T-cell (primary cell): ENCODE data around the gene CUX1. TPM values are rescaled to one million over a fixed set of nuclear protein-coding genes. Genes with fewer than 3 reads are reported as not detected.
"Not testable (repeated sequence)": the region's sequence is repeated elsewhere in the genome, so short reads cannot be mapped to it uniquely, and the experiment has no call there.

Source experiments
- ATAC-seq, 4 experiments: fragments of 200-7000 bp in 3 of 4; fragments of 150-1000 bp in 1 of 4; cut with Tn5 transposase; replicated peaks in 1 of 4; 1 replicate in 3 of 4; 2 replicates in 1 of 4; pipeline ENCODE4 v1.10.0; 2021; ENCODE audit warnings: moderate library complexity in 3 of 4, mild to moderate bottlenecking in 2 of 4, moderate number of reproducible peaks in 1 of 4
- CTCF ChIA-PET, 2 donors: fragments of 300-600 bp; sonication (Branson Sonifier 250); formaldehyde crosslinking; loops; one replicate each; lab custom pipeline; 2022; ENCODE audit warnings: antibody characterized with exemption in 2 of 2; lab: Charles Lee
- POLR2A ChIA-PET, 2 donors: fragments of 300-600 bp; sonication (Branson Sonifier 250); formaldehyde crosslinking; loops; one replicate each; lab custom pipeline; 2022; ENCODE audit warnings: antibody characterized with exemption in 2 of 2; lab: Charles Lee
- DNase-seq, 35 experiments: peaks; one replicate each; pipeline versions ENCODE4 v3.0.0 to v3.0.0-alpha.2; 2013 to 2023
- H3K27ac ChIP-seq: one replicate; pipeline ENCODE4 v1.5.1; 2013; ENCODE audit warnings: low read length
- H3K27me3 ChIP-seq, 2 experiments: replicated peaks in 1 of 2; 1 replicate in 1 of 2; 2 replicates in 1 of 2; pipeline versions ENCODE4 v1.6.1 to v1.7.0; 2013; ENCODE audit warnings: low read length in 1 of 2, mixed read lengths in 1 of 2; ENCODE audit not compliant: control insufficient read depth in 2 of 2, insufficient read depth in 2 of 2; ENCODE audit errors: extremely low read depth in 1 of 2
- H3K36me3 ChIP-seq, 2 donors: 1 replicate in 1 of 2; 2 replicates in 1 of 2; pipeline versions ENCODE4 v1.6.1 to v1.7.0; 2013; ENCODE audit warnings: low read length in 1 of 2; ENCODE audit not compliant: control insufficient read depth in 2 of 2, insufficient read depth in 1 of 2; ENCODE audit errors: extremely low read depth in 1 of 2
- H3K4me1 ChIP-seq, 2 experiments: 1 replicate in 1 of 2; 2 replicates in 1 of 2; pipeline versions ENCODE4 v1.6.1 to v1.7.0; 2013; ENCODE audit warnings: low read length in 2 of 2, mixed read lengths in 1 of 2; ENCODE audit not compliant: insufficient read depth in 2 of 2, control insufficient read depth in 1 of 2; ENCODE audit errors: extremely low read depth in 1 of 2
- H3K4me3 ChIP-seq, 2 donors: 1 replicate in 1 of 2; 2 replicates in 1 of 2; pipeline versions ENCODE4 v1.5.1 to v1.7.0; 2013; ENCODE audit warnings: mild to moderate bottlenecking in 2 of 2, low read length in 1 of 2, moderate library complexity in 1 of 2; ENCODE audit not compliant: control insufficient read depth in 1 of 2; ENCODE audit errors: extremely low read depth in 1 of 2
- H3K9me3 ChIP-seq: 2 replicates; pipeline ENCODE4 v1.7.0; 2013
- H3K27ac Mint-ChIP-seq, 2 donors: one replicate each; pipeline ENCODE4 v1.8.0; 2020 to 2021; ENCODE audit warnings: mild to moderate bottlenecking in 2 of 2, mixed read lengths in 2 of 2
- H3K27me3 Mint-ChIP-seq, 2 donors: one replicate each; pipeline ENCODE4 v1.8.0; 2021 to 2022; ENCODE audit warnings: mixed read lengths in 2 of 2
- H3K36me3 Mint-ChIP-seq: one replicate; pipeline ENCODE4 v1.8.0; 2021; ENCODE audit warnings: mixed read lengths
- H3K4me1 Mint-ChIP-seq, 3 donors: one replicate each; pipeline ENCODE4 v1.8.0; 2020 to 2022; ENCODE audit warnings: mixed read lengths in 3 of 3, mild to moderate bottlenecking in 1 of 3
- H3K4me3 Mint-ChIP-seq, 3 donors: one replicate each; pipeline ENCODE4 v1.8.0; 2020 to 2022; ENCODE audit warnings: mild to moderate bottlenecking in 3 of 3, mixed read lengths in 3 of 3, moderate library complexity in 3 of 3
- H3K9me3 Mint-ChIP-seq, 3 donors: one replicate each; pipeline ENCODE4 v1.8.0; 2020 to 2022; ENCODE audit warnings: mixed read lengths in 3 of 3
- WGBS: methylation state at CpG from one replicate; pipeline ENCODE4 v1.1.5; 2013; ENCODE audit warnings: missing lambda C conversion rate; ENCODE audit not compliant: insufficient coverage; 5-methylcytosine and 5-hydroxymethylcytosine counted together
- total RNA-seq, 35 experiments: library from RNA in 6 of 35; stranded (reverse) in 6 of 35; fragments of 120-200 nt in 1 of 35; gene quantifications; one replicate each; pipeline versions ENCODE4 v1.2.1 to v1.2.4 and lab custom pipeline; 2013 to 2026

The CUX1 gene
- total RNA-seq, 5 donors from 2014 or later (not counting 1 experiment from before 2014, with no cell fraction given): 36.9 to 50.2 (median 42.8) TPM

DNA sequence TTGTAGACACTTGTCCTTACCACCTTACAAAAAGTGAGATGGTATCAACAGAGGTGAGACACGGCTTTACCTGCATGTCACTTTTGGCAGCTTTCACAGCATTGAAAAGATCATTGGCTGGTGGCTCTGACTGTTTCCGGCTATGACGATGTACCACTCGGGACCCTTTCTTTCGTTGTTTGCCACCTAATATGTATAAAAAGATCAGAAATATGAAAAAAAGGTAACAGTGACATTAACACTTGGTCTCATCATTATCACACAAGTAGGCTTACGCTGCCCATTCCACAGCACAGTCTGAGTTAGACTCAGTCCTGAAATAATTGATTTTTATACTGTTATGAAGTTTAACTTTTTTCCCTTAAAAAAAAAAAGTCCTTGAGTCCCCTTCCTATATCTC, 509.8 kb downstream of the CUX1 start:
- H3K27ac Mint-ChIP-seq: not testable (repeated sequence)

DNA sequence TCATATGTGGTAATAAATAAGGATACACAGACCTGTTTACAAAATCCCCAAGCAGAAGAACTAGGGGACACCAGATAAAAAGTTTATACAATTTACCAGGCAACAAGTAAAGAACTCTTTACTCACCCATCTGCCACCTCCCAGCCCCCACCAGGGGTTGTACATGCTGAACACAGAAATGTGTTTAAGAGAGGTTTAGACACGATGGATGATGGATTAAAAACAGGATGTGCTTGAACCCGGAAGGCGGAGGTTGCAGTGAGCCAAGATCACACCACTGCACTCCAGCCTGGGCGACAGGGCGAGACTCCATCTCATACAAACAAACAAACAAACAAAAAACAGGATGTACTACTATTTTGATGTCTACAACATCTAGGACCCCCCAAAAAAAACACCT, 511.4 kb downstream of the CUX1 start:
- not testable (repeated sequence) for H3K27ac Mint-ChIP-seq
- H3K4me3 Mint-ChIP-seq: peak overlapping the region in 1 of 3 donors; percentile 32

More for the DNA sequence above, 509.8 kb downstream of the CUX1 start:
- H3K4me1 ChIP-seq, H3K36me3 Mint-ChIP-seq, ATAC-seq, DNase-seq, H3K27ac ChIP-seq, H3K4me3 ChIP-seq, CTCF ChIA-PET, POLR2A ChIA-PET, H3K9me3 Mint-ChIP-seq, H3K4me1 Mint-ChIP-seq, H3K4me3 Mint-ChIP-seq, H3K27me3 ChIP-seq, H3K36me3 ChIP-seq, H3K9me3 ChIP-seq: not testable (repeated sequence)
- peaks cover 0 to 22% of the 10 kb centered on the region in 2 donors for H3K27me3 Mint-ChIP-seq
- WGBS: no CpG with 5 or more reads among the region's 6 CpGs

DNA sequence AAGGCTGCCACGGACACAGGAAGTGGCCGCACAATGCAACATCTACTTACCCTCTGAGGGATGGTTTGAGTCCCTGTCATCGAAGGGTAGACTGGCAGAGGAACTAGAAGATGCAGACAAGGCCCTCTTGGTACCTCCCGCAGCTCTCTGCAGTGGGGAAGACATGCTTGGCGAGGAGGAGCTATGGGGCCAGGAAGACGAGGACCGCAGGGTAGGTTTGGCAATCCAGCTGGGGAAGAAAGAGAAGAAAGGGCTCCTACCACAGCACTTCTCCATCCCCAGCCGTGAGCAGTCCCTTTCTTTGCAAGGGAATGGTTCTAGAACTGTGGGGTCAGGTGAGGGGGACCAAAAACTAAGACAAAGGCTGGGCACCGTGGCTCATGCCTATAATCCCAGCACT, 511.9 kb downstream of the CUX1 start:
- H3K27me3 ChIP-seq, H3K4me1 ChIP-seq, H3K9me3 Mint-ChIP-seq, DNase-seq, H3K36me3 ChIP-seq, H3K36me3 Mint-ChIP-seq, H3K4me1 Mint-ChIP-seq, CTCF ChIA-PET, H3K4me3 Mint-ChIP-seq, H3K27ac ChIP-seq, H3K4me3 ChIP-seq, POLR2A ChIA-PET, H3K27ac Mint-ChIP-seq, H3K9me3 ChIP-seq, ATAC-seq: not testable (repeated sequence)
- H3K27me3 Mint-ChIP-seq: peaks cover 0 to 19% of the 10 kb centered on the region in 2 donors
- 88% methylated on average over 2 of the region's 9 CpGs for WGBS

More for the DNA sequence above, 511.4 kb downstream of the CUX1 start:
- DNase-seq, H3K9me3 ChIP-seq, H3K4me3 ChIP-seq, H3K27ac ChIP-seq, ATAC-seq, H3K36me3 Mint-ChIP-seq, POLR2A ChIA-PET, H3K9me3 Mint-ChIP-seq, H3K27me3 ChIP-seq, H3K4me1 ChIP-seq, H3K4me1 Mint-ChIP-seq, CTCF ChIA-PET, H3K36me3 ChIP-seq: not testable (repeated sequence)
- H3K27me3 Mint-ChIP-seq: peaks cover 0 to 19% of the 10 kb centered on the region in 2 donors
- WGBS: no CpG with 5 or more reads among the region's 5 CpGs

DNA sequence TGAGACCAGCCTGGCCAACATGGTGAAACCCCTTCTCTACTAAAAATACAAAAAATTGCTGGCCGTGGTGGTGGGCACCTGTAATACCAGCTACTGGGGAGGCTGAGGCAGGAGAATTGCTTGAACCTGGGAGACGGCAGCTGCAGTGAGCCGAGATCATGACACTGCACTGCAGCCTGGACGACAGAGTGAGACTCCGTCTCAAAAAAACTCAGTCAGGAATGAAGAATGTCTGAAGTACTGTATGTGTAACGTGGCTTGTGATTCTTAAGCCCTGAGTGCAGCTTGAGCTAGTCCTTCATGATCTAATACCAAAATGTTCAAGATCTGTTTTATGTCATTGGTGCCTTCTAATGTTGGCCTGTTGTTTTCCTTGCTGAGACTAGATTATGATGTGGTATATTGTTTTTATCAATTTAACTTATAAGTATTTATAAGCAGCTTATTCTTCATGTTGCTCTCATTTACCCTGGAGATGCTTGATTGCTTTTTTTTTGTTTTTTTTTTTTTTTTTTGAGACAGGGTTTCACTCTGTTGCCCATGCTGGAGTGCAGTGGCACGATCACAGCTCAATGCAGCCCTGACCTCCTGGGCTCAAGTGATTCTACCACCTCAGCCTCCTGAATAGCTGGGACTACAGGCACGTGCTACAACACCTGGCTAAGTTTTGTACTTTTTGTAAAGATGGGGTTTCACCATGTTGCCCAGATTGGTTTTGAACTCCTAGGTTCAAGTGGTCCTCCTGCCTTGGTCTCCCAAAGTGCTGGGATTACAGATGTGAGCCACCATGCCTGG, 513.4 kb downstream of the CUX1 start:
- H3K9me3 Mint-ChIP-seq, H3K27ac ChIP-seq, H3K27me3 ChIP-seq, H3K4me3 Mint-ChIP-seq, POLR2A ChIA-PET, DNase-seq, H3K4me1 Mint-ChIP-seq, H3K36me3 Mint-ChIP-seq, ATAC-seq, H3K4me3 ChIP-seq, H3K27ac Mint-ChIP-seq, H3K4me1 ChIP-seq, H3K9me3 ChIP-seq, H3K36me3 ChIP-seq: not testable (repeated sequence)
- 81% methylated on average over 6 of the region's 8 CpGs for WGBS
- H3K27me3 Mint-ChIP-seq: peaks cover 0 to 19% of the 10 kb centered on the region in 2 donors
- CTCF ChIA-PET: interaction anchor here in 1 of 2 donors (0.6 kb wide), 1 partner anchor 586 kb away, joined by 13 read pairs; no protein-coding TSS in a partner anchor

Other genes with a start within 250 kb of the CUX1 start
- gene MYL10, start 188.3 kb upstream of the CUX1 start, total RNA-seq: not detected